ENCODE measurements around the gene MGAT1. TPM values are rescaled to one million over a fixed set of nuclear protein-coding genes. Genes with fewer than 3 reads are reported as not detected.
A peak's percentile ranks its signal among the peaks of the same experiment; 100 is the strongest.
"Not testable (repeated sequence)": the region's sequence is repeated elsewhere in the genome, so short reads cannot be mapped to it uniquely, and the experiment has no call there.

MGAT1 gene
- total RNA-seq, 4 donors from 2014 or later = 67.6 to 136 (median 99.5) TPM

DNA sequence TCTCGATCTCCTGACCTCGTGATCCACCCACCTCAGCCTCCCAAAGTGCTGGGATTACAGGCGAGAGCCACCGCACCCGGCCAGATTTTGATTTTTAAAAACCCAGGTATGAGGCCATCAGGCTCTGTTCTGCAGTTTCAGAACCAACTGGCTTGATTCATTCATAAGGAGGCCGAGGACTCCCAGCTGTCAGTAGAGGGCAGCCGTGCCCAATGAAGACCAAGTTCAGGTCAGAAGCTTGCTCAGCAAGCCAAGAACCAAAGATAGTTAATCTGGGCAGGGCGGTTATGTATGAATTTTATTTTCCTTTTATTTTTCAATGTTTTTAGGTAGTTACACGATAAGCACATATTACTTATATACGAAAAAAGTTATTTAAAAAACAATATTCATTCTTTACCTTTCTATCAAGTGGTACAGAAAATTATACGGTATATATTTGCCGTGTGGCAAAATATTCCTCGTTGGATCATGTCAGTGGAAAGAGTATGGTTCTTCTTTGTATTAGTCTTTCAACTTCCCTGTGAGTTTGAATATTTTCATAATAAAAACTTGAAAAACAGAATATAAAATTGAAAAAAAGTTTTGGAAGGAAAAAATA is 18.0 kb downstream of the MGAT1 start:
- DNase-seq = peak; percentile 82 to 84
- intact Hi-C loops (cut with DNase I; ENCODE audit: low total_unique reads) = loop anchor here (10.0 kb wide), 1 partner anchor 80 kb away; the partner anchor contains the start of gene ZFP62
- Histone ChIP-seq H3K27me3 (no peaks in the 10 kb centered on the region), H3K4me1 (peaks cover 7 to 12% of the 10 kb centered on the region in 2 donors), H3K36me3 (no peaks in the 10 kb centered on the region), H3K27ac (peak overlapping the region; percentile 76 to 81), H3K4me3 (no peak overlapping the region), H3K9me3 (no peaks in the 10 kb centered on the region)
- TF ChIP-seq POLR2A (IDR thresholded peaks at IDR 0.05) = no peak
- TF ChIP-seq CTCF (IDR thresholded peaks at IDR 0.05) = peak; percentile 67 to 77 (median 75)

- Histone ChIP-seq H3K4me3 (no peak overlapping the region), H3K4me1 (peaks cover 7 to 12% of the 10 kb centered on the region in 2 donors), H3K36me3 (no peaks in the 10 kb centered on the region), H3K27ac (no peak overlapping the region), H3K9me3 (no peaks in the 10 kb centered on the region), H3K27me3 (no peaks in the 10 kb centered on the region)
- no peak for DNase-seq
- TF ChIP-seq CTCF (IDR thresholded peaks at IDR 0.05) = no peak
- intact Hi-C loops (cut with DNase I; ENCODE audit: low total_unique reads) = loop anchor here (10.0 kb wide), 1 partner anchor 81 kb away; the partner anchor contains the start of gene ZFP62
Observed at GRCh38 chr5:180783340-180784052, 19.1 kb downstream of the MGAT1 start.

DNA sequence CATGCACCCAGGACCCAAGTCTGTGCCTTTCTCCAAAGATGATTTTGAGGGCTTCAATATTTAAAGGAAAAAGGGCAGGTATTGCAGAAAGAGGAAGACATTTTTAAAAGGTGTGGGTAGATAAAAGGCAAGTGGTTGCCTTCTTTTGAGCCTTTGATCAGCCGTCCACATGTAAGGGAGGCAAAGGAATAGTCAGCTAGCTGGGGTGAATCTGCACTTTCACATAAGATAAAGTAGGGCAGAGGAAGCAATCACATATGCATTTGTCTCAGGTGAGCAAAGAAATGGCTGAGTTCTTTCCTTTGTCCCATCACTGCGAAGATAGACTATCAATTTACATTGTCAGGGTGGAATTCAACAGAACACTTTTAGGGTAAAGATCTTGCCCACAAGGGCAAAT is 19.9 kb downstream of the MGAT1 start:
- TF ChIP-seq POLR2A (IDR thresholded peaks at IDR 0.05) = no peak
- TF ChIP-seq CTCF (IDR thresholded peaks at IDR 0.05) = no peak
- Histone ChIP-seq H3K36me3 (no peaks in the 10 kb centered on the region), H3K27me3 (no peaks in the 10 kb centered on the region), H3K4me1 (peaks cover 7 to 12% of the 10 kb centered on the region in 2 donors), H3K9me3 (no peaks in the 10 kb centered on the region), H3K4me3 (no peak overlapping the region), H3K27ac (no peak overlapping the region)
- no peak for DNase-seq
- intact Hi-C loops (cut with DNase I; ENCODE audit: low total_unique reads) = loop anchor here (10.0 kb wide), 1 partner anchor 82 kb away; the partner anchor contains the start of gene ZFP62

GRCh38 chr5:180781900-180782326 is 20.7 kb downstream of the MGAT1 start:
- intact Hi-C loops (cut with DNase I; ENCODE audit: low total_unique reads) = loop anchor here (10.0 kb wide), 1 partner anchor 83 kb away; the partner anchor contains the start of gene ZFP62
- not testable (repeated sequence) for H3K27ac ChIP-seq, DNase-seq, H3K27me3 ChIP-seq, H3K36me3 ChIP-seq, H3K4me3 ChIP-seq, H3K9me3 ChIP-seq
- peaks cover 7 to 12% of the 10 kb centered on the region in 2 donors for H3K4me1 ChIP-seq

- intact Hi-C loops (cut with DNase I; ENCODE audit: low total_unique reads) = loop anchor here (10.0 kb wide), 1 partner anchor 85 kb away; the partner anchor contains the start of gene ZFP62
- TF ChIP-seq CTCF (IDR thresholded peaks at IDR 0.05) = no peak
- TF ChIP-seq POLR2A (IDR thresholded peaks at IDR 0.05) = no peak
- DNase-seq = no peak
Observed at GRCh38 chr5:180779985-180780610, 22.5 kb downstream of the MGAT1 start.

More at GRCh38 chr5:180779985-180780610, 22.5 kb downstream of the MGAT1 start:
- Histone ChIP-seq H3K9me3 (no peaks in the 10 kb centered on the region), H3K27ac (no peak overlapping the region), H3K4me1 (peaks cover 0 to 2% of the 10 kb centered on the region in 2 donors), H3K4me3 (no peak overlapping the region), H3K27me3 (no peaks in the 10 kb centered on the region), H3K36me3 (no peaks in the 10 kb centered on the region)

Measured in uterus (tissue), 4 donors.